Hematopoietic multipotent progenitor cell treated with erythropoietin and hydrocortisone succinate and interleukin-3 and kit ligand, for 15 days (in vitro differentiated cells): Measurements from ENCODE around the gene CIRBP.

Experiments used
- DNase-seq: peaks from one replicate; pipeline ENCODE4 v3.0.0-alpha.2; 2015; ENCODE audit warnings: low spot score

CIRBP gene

DNA sequence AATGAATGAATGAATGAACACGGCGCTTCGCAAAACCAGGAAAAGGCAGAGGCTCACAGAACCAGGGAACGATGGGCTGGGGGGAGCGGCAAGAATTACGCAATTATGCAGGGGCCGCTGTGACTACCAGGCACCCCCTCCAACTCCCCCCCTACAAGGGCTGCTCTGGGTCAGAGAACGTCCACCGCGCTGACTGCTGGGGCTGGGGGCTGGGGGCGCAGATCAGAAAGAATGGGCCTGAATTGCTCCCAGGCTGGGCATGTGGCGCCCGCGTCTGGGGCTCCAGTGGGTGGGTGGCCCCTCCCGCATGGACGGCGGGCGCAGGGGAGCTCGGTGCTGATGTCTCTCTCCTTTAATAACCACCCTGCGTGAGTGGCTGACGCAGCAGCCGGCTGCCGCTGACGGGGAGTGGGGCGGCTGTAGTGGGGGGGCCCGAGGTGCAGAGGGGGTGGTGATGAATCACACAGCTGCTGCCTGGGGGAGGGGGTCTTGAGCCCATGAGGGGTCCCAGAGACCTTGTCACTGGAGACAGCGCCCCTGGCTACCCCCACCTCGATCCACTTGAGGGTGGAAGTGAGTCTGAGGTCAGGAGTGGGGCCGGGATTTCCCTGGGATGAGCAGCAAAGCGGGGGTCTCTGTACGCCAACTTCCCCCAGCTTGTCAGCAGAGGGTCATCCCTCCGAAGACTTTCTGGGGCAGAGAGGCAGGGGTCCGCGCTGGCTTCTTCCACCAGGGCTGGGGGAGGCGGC is 1.5 kb upstream of the CIRBP start:
- DNase-seq: no peak

DNA sequence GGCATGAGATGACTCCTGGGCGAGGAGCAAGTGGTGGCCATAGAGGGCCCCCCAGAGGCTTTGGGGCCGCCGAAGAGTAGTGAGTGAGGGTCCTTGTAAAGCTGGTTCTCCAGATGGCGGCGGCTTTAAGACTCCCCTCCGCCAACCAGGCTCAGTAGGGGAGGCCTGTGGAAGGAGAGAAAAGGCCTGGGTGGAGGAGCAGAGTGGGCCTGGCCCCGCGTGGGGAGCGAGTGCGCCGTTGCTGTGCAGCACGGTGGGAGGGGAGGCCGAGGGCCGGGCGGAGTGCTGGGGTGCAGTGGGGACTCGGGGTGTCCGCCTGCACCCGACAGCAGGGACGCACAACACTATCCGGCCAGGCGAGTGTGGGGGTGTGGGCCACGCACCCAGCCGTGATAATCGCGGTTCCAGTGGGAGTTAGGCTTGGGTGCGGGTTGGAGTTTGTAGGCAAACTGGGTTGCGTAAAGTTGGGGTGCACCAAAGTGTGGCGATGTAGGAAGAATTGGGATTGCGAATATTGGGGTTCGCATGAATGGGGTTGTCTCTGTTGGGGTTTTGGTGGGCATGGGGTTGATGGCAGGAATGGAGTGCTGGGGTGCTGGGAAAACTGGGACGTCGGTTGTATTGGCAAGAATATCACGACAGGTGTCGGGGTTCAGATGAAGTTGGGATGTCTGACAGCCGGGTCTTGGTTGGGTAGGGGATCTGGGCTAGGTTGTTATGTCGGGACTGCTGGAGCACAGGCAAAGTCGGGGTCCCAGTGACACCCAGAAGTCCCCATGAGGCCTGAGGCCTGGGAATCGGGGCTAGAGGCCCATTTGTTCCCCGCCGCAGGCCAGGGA is 687 bp upstream of the CIRBP start:
- DNase-seq: no peak

DNA sequence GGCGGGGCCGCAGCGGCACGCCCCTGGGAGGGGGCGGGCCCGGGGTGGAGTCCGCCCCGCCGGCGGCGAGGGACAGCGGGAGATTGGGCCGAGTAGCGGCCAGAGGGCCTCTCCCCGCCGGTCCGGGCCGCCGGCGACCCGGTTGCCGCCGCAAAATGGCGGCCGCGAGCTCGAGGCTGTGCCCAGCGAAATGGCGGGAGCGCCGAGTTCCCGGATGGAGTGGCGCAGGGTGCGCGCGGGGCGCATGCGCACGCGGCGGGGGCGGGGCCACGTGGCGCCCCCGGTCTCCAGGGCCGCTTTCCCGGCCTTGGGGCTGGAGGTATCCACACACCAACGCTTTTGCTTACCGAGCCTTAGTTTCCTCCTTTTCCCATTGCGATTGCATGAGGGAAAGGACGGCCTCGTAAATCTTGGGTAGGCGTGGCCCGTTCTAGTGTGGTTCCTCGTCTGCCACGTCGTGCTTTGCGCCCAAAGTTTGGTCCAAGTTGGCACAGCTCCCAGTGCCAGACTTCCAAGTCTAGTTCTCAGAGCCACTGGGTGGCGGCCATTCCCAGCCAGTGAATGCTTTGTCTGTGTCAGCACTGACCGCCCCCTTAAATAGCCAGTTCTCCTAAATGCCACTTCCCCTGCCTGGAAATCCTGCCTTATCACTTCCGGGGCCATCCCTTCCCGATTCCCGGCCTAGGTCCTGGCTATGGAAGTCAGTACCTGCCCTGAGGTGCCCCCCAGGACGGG is 513 bp downstream of the CIRBP start:
- DNase-seq: peak; percentile 87

DNA sequence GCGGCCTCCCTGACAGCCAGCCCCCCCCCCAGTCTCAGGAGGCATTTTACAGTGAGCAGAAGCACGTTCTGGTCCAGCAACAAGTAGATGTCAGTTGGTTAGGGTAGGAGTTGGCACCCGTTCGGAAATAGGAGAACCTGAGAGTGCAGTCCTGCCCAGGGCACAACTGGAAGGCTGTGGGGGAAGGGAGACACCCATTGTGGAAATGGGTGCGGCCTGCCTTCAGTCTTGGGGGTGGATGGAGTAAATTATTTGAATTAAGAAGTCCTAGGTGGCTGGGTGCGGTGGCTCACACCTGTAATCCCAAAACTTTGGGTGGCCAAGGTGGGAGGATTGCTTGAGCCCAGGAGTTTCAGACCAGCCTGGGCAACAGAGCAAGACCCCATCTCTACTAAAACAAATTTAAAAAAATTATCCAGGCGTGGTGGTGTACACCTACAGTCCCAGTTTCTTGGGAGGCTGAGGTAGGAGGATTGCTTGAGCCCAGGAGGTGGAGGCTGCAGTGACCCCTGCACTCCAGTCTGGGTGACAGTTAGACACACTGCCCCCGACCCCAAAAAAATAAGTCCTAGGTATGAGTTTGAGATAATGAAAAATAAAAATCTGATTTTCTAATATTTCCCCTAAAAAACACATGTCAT is 1.2 kb downstream of the CIRBP start:
- no peak for DNase-seq

DNA sequence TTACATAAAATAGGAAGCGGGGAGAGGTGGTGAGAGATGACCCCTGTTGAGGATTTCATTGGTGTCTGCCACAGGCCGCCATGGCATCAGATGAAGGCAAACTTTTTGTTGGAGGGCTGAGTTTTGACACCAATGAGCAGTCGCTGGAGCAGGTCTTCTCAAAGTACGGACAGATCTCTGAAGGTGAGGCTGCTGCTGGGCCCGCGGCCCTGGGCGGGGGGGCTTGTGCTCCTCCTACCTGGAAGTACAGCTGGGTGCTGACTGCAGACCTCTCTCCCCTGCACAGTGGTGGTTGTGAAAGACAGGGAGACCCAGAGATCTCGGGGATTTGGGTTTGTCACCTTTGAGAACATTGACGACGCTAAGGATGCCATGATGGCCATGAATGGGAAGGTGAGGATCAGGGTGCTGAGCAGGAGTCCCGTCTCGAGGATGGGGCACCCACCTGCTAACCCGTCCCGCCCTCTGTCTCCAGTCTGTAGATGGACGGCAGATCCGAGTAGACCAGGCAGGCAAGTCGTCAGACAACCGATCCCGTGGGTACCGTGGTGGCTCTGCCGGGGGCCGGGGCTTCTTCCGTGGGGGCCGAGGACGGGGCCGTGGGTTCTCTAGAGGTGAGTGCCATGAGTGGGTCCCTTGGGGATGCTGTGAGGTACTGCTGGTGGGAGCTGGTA is 1.9 kb downstream of the CIRBP start:
- DNase-seq: no peak

DNA sequence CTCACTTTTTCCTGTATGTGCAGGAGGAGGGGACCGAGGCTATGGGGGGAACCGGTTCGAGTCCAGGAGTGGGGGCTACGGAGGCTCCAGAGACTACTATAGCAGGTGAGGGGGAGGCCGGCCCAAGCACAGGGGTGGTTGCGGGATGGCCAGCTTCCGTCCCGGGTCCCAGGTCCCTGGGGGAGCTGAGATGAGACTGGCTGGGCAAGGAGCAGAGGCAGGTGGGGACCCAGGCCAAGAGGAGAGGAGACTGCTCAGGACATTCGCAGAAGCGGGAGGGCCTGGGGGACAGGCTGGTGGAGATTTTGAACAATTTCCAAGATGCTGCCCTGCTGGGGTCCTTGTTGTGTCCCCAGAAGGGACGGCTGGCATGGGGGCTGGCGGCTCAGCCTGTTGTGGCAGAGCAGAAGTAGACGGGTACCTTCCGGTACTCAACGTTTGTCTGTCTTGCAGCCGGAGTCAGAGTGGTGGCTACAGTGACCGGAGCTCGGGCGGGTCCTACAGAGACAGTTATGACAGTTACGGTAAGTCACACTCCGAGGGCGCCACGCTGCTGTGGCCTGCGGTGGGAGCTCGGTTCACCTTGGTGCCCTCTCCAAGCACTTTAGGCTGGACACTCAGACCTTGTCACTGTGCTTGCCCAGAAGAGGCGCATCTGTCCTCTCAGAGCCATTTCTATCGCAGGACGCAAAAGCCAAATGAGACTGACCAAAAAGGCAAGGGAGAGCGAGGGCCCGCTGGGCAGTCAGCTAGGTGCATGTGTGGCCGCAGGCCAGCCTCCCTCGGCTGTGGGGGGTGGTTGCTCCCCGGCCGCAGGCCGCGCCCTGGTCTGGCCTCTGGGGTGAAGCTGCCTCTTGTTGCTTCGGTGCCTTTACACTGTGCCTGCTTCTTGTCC is 2.6 kb downstream of the CIRBP start:
- DNase-seq: no peak

DNA sequence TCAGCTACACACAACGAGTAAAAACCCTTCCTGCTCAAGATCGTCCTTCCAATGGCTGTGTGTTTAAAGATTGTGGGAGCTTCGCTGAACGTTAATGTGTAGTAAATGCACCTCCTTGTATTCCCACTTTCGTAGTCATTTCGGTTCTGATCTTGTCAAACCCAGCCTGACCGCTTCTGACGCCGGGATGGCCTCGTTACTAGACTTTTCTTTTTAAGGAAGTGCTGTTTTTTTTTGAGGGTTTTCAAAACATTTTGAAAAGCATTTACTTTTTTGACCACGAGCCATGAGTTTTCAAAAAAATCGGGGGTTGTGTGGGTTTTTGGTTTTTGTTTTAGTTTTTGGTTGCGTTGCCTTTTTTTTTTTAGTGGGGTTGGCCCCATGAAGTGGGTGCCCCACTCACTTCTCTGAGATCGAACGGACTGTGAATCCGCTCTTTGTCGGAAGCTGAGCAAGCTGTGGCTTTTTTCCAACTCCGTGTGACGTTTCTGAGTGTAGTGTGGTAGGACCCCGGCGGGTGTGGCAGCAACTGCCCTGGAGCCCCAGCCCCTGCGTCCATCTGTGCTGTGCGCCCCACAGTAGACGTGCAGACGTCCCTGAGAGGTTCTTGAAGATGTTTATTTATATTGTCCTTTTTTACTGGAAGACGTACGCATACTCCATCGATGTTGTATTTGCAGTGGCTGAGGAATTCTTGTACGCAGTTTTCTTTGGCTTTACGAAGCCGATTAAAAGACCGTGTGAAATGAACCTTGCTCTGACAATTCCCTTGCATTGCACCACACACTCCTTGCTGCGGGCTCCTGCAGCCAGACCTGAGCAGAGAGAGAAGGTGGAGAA is 3.5 kb downstream of the CIRBP start:
- DNase-seq: no peak

DNA sequence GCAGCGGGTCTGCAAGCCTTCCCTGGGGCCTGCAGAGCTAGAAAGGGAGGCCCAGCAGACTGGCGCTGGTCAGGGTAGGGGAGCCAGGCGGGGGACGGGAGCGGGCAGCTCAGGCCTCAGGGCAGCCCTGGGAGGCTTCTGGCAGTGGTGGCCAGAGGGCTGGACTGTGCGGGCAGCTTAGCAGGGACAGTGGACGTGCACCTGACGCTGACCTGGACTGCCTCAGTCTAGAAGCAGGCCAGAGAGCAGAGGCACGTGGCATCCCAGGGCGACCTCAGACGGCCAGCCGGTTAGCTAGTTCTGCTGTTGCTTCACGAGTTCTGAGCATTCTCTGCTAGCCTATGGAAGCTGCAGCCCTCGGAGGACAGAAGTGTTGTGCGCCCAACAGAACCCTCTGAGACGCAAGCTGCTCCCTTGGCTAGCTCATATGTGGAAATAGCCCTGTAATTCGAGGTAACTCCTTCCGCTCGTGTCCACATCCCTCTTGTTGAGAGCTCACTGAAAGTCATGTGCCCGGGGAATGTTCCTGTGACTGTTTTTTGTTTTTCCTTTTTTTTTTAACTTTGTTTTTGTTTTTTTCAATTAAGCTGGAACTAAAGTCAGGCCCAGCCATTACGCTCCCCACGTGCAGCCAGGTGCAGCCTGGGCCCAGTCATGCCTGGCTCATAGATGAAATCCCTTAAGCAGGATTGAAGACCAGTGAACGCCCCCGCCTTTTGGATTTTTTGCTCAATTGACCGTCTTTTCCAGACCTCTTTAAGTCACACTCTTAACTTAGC is 4.3 kb downstream of the CIRBP start:
- no peak for DNase-seq

DNA sequence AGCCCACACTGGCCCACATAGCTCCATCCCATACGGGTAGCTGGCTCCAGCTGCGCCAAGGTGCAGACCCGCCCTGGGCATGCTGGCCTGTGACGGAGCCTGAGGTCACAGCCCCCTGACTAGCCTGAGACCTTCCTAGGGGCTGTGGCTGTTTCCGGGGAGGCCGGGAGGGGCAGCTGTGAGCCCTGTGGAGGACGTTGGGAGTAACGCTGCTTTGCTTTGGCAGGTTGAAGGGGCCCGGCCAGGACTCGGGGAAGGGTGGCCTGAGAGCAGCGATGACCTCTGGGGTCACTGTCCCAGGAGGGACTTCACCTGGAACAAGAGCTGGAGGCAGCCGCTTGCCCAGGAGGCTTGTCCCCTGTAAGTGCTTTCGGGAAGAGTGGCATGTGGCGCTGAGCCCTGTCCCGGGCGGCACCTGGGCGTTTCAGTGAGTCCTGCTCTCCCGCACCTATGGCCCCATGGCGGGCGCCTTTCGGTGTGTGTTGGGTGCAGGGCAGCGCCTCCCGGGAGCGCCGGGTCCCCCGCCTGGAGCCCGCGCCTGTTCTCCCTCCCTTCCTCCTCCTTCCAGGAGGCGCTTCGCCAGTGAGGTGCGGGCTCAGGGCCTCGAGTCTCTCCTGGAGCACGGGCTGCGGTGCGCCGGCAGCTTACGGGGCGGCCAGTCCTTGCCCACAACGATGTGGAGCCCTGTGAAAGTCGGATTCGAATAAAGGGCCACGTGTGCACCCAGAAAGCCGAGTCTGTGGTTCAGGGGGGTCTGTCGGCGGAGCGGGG is 5.1 kb downstream of the CIRBP start:
- DNase-seq: no peak

DNA sequence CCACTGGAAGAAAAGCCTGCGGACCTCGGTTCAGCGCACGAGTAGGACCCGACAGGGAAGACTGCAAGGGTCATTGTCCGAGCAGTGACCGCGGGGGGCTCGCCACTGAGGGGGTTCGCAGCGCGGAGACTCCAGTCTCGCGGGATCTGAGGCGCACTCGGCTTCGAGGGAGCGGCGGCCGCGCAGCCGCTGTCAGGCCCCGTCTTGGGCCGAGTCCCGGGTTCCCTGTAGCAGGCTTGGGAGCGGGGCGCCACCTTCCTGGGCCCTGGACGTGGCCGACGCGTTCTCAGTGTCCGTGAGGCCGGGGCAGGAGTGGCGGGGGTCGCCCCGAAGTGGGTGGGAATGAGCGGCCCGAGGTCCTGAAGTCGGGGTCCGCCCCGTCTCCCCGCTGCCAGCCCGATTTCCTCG is 5.7 kb downstream of the CIRBP start:
- DNase-seq: no peak

DNA sequence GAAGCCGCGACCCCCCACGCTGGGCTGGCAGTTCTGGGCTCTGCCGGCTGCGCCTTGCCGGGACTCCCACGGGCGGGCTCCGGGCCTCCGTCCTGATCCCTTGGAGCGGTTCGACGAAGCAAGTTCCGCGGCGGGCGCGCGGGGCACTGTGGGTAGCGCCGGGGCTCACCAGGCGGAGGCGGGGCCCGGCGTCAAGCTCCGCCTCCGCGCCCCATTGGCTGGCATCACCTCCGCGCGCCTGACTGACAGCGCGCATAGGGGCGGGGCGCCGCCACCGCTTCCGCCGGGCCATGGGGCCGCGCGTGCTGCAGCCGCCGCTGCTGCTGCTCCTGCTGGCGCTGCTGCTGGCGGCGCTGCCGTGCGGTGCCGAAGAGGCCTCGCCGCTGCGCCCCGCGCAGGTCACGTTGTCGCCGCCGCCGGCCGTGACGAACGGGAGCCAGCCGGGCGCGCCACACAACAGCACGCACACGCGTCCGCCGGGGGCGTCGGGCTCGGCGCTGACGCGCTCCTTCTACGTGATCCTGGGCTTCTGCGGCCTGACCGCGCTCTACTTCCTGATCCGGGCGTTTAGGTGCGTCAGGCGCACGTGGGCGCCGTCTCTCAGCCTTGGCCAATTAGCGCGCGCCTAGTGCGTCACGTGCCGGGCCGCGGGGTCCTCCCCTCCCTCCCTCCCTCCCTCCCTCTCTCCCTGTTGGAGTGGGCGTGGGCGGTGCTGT is 6.3 kb downstream of the CIRBP start, which contains the start of gene FAM174C:
Gene FAM174C (plus strand): TSS at position 271 of the 716 bp plus-strand sequence. CDS start 20 bp downstream, at position 291.
- peak; percentile 93 for DNase-seq

DNA sequence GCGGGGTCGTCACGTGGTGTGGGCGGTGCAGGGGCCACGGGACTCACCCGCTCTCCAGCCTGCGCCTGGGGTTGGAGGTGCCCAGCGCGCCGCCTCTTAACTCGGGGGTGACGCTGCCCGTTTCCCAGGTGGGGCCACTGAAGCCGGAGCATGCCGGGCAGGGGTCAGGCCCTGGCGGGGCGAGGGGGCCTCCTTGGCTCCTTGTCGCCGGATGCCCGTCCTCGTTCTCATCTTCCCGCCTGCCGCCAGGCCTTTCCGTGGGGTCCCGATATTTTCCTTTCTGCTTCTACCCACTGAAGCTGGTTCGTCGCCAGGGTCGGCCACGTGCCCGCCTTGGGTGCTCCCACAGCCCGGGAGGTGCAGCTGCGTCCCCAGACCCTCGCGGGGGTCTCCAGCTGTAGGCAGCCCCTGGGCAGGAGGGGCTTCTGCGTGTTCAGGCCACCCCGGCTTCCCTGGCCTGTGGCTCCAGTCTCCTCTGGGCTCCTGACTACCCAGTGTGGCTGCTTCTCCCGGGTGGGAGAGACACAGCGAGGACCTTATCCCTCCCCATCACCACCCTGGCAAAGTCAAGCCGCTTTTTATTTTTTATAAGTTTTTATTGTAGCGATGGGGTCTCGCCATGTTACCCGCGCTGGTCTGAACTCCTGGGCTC is 7.0 kb downstream of the CIRBP start:
- no peak for DNase-seq

DNA sequence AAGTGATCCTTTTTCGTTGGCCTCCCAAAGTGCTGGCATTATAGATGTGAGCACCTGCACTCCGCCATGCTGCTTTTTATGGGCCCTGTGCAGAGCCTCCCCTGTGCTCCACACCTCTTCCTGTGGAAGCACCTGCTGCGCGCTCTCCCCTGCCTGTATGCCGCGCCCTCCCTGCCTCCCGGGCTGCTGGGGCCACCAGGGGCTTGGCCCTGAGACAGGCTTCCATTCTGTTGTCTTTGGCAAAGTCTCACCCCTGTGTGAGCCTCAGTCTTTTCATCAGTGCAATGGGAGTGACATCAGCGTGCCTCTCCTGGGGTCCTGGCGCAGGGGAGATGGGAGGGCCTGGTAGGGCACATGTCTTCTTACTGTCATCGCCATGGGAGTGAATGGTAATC is 7.5 kb downstream of the CIRBP start:
- DNase-seq: no peak

DNA sequence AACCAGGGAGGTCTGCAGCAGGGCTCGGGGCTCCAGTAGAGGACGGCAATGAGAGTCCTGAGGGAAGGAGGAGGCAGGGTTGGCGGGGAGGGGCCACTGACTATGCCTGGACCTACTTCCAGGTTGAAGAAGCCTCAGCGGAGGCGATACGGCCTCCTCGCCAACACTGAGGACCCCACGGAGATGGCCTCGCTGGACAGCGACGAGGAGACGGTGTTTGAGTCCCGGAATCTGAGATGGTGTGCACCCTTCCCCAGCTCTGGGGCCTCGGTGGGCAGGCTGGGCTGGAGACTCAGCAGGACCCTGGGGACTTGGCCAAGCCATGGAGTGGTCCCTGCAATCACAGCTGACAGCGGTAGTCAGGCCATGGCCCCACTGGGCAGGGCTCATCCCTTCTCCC is 7.9 kb downstream of the CIRBP start:
- no peak for DNase-seq

DNA sequence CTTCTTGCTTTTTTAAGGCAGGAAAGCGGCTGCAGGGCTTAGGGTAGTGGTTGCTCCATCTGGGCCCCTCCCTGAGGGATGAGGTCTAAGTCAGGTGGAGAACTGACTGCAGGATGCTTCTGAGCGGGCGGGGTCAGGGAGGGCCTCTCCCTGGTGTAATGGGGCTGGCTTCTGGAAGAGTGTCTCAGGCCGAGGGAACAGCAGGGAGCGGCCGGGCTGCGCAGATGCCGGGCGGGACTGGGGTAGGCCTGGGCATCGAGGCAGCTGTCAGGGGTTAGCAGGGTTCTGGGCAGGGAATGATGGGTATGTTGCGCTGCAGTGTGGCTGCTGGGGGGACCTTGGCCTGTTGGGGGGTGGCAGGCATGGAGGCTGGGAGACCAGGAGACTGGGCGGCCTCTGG is 8.9 kb downstream of the CIRBP start:
- DNase-seq: no peak

DNA sequence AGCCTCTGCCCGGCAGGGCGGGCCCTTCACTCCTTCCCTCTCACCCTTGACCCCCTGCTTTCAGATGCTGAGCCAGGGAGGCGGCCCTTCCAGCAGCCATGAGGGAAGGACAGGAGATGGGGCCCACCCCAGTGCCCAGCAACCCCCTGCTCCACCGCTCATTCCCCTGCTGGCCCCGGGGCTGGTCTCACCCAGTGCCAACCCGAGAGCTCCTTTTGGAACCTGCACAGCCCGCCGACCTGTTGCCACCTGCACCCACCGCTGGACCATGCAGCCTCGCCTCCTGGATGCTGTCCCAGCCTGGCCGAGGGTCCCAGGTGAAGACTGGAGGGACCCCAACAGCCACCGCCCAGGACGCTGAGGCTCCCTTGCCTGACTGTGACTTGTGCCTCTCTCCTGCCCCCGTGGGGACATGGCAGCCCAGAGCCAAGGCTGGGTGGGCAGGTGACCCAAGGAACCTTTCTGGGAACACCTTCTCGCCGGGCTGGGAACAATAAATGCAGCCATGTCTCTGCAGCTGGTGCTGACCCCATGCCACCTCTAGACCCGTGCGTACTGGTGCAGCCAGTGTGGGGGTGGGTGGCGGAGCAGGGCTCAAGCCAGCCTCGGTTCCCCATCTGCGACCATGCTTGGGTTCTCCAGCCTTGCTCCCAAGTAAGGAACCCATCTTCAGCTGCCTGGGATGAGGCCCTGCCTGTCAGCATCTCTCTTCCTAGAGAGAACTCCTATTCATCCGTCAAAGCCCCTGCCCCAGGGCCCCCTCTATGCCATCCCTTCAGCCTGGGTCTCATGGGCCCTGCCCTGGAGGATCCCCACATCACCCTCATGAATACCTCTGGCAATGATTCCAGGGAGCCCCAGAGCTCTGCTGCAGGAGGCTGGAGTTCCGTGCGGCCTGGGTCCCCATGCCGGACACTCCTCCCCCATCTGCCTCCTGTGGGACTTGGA is 9.9 kb downstream of the CIRBP start:
- no peak for DNase-seq
